Stomach (tissue), 9 donors: Measurements from ENCODE around the gene FOLR2. TPM values are rescaled to one million over a fixed set of nuclear protein-coding genes. Genes with fewer than 3 reads are reported as not detected.

Experiments used
- DNase-seq, 2 donors: peaks; one replicate each; pipeline versions ENCODE4 v3.0.0 to v3.0.0-alpha.2; 2013 to 2019
- H3K27ac ChIP-seq, 5 donors: fragments of 200-600 bp in 4 of 5; sonication (generic) in 4 of 5; one replicate each; pipeline ENCODE4 v1.5.1; 2013 to 2019; ENCODE audit warnings: mild to moderate bottlenecking in 1 of 5, moderate library complexity in 1 of 5
- H3K27me3 ChIP-seq, 3 donors: fragments of 200-600 bp; sonication (generic); one replicate each; pipeline ENCODE4 v1.5.1; 2017 to 2019; ENCODE audit warnings: mixed run types in 1 of 3
- H3K36me3 ChIP-seq, 4 donors: fragments of 200-600 bp; sonication (generic); 1 replicate in 3 of 4; 2 replicates in 1 of 4; pipeline ENCODE4 v1.5.1; 2016 to 2019
- H3K4me1 ChIP-seq, 4 donors: fragments of 200-600 bp; sonication (generic); one replicate each; pipeline ENCODE4 v1.5.1; 2016 to 2019
- H3K4me3 ChIP-seq, 4 donors: fragments of 200-600 bp; sonication (generic) in 3 of 4; one replicate each; pipeline ENCODE4 v1.5.1; 2016 to 2019; ENCODE audit warnings: mild to moderate bottlenecking in 1 of 4
- H3K9me3 ChIP-seq, 4 donors: fragments of 200-600 bp; sonication (generic); one replicate each; pipeline ENCODE4 v1.5.1; 2016 to 2019
- EP300 ChIP-seq: sonication (generic); formaldehyde crosslinking; IDR thresholded peaks from one replicate; pipeline ENCODE4 v1.6.1; 2017; ENCODE audit warnings: antibody characterized with exemption
- POLR2A ChIP-seq, 4 donors: fragments of 450-650 bp; IDR thresholded peaks; one replicate each; pipeline ENCODE4 v1.6.1; 2016; ENCODE audit warnings: antibody characterized with exemption in 4 of 4, control low read depth in 2 of 4, mild to moderate bottlenecking in 1 of 4, moderate library complexity in 1 of 4
- POLR2AphosphoS5 ChIP-seq, 3 donors: sonication (generic); formaldehyde crosslinking; IDR thresholded peaks; one replicate each; pipeline ENCODE4 v1.6.1; 2016; ENCODE audit warnings: antibody characterized with exemption in 3 of 3
- WGBS, 5 donors: extraction: QIAGEN DNeasy Blood & Tissue Kit in 3 of 5; methylation state at CpG; one replicate each; pipeline versions ENCODE4 v1.1.5 to v1.1.7; 2013 to 2018; 5-methylcytosine and 5-hydroxymethylcytosine counted together
- intact Hi-C: fragments of 100-400 bp; cut with DNase I; formaldehyde crosslinking; loops from one replicate; pipeline ENCODE4 v1.15.1; 2023; ENCODE audit warnings: low total_unique reads
- polyA plus RNA-seq, 3 donors: library from polyadenylated mRNA; stranded (reverse); fragments of 200-250 nt; gene quantifications; one replicate each; pipeline ENCODE4 v1.2.3, GENCODE V29; 2013
- total RNA-seq, 5 donors: library from RNA; depleted of rRNA; stranded (reverse); fragments of >200 nt; gene quantifications; one replicate each; pipeline versions ENCODE4 v1.1.0 to v1.2.3, GENCODE V29; 2014 to 2016
- TF ChIP-seq, protein P1 (sequence below), 7 experiments: fragments of 450-650 bp in 4 of 7; fragments of 200-600 bp in 3 of 7; sonication (generic) in 3 of 7; IDR thresholded peaks; one replicate each; pipeline ENCODE4 v1.5.1; 2016 to 2019; ENCODE audit warnings: antibody characterized with exemption in 7 of 7, control low read depth in 2 of 7, mild to moderate bottlenecking in 1 of 7
- donor health status: healthy with polysubstance abuse.
- donor health status: Bipolar disorder and iron deficiency.
- donor health status: healthy.

The FOLR2 gene
- total and polyA plus RNA-seq, 8 donors = 1.8 to 28.6 (median 9.3) TPM

DNA sequence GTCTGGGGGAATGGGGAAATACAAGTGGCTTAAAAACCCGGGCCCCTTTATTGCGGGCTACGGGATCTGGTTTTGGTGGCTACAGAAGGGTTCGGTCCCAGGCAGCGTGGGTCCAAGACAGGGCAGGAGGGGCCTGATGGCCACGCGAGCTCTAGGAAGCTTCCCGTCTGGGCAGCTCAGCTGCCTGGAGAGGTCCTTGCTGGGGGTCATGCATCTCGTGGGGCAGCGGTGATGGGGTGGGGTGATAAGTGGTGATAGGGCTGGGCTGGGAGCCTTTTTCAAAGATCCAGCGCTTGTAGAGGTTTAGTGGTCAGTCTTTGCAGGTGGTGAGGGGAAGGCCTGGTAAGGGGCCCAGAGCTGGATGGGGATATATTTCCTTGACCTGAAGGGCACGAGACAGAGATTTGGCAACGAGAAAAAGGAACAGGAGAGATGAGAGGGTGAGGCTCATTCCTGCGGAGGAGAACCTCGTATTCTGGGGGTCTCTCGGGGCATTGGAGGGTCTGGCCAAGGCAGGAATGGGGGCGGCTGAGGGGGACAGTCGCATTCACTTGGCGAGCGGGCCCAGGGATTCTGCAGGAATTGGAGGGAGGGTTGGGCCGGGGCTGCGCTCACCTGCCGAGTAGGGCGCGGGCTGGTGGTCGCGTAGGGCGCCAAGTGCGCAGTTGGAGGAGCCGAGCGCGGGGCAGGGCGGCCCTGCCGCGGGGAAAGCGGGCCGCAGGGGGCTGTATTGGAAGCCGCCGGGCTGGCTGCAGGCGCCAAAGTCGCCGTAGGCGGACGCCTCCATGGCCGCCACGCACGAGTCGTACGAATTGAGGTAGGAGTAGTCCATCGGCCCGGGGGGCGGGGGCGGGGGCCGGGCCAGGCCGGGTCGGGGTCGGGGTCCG lies 26.8 kb downstream of the FOLR2 start:
- TF ChIP-seq EP300 (no peak), POLR2A (IDR thresholded peaks at IDR 0.05) (no peak), POLR2AphosphoS5 (IDR thresholded peaks at IDR 0.05) (no peak)
- TF ChIP-seq, protein P1, sequence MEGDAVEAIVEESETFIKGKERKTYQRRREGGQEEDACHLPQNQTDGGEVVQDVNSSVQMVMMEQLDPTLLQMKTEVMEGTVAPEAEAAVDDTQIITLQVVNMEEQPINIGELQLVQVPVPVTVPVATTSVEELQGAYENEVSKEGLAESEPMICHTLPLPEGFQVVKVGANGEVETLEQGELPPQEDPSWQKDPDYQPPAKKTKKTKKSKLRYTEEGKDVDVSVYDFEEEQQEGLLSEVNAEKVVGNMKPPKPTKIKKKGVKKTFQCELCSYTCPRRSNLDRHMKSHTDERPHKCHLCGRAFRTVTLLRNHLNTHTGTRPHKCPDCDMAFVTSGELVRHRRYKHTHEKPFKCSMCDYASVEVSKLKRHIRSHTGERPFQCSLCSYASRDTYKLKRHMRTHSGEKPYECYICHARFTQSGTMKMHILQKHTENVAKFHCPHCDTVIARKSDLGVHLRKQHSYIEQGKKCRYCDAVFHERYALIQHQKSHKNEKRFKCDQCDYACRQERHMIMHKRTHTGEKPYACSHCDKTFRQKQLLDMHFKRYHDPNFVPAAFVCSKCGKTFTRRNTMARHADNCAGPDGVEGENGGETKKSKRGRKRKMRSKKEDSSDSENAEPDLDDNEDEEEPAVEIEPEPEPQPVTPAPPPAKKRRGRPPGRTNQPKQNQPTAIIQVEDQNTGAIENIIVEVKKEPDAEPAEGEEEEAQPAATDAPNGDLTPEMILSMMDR (IDR thresholded peaks at IDR 0.05) = no peak
- H3K9me3 ChIP-seq = peaks cover 0 to 8% (median 0%) of the 10 kb centered on the region in 4 donors
- intact Hi-C loops = no loop called here
- H3K4me3 ChIP-seq = peak overlapping the region in 3 of 4 donors; percentile 19 to 38 (median 25)
- H3K4me1 ChIP-seq = peaks cover 34 to 48% (median 41%) of the 10 kb centered on the region in 4 donors
- 19 to 42% (median 24%) methylated on average over 29 to 58 of the region's 58 CpGs for WGBS, 5 donors
- peaks cover 21 to 94% (median 62%) of the 10 kb centered on the region in 3 donors for H3K27me3 ChIP-seq
- H3K36me3 ChIP-seq = peaks cover 0 to 3% (median 0%) of the 10 kb centered on the region in 4 donors
- no peak for DNase-seq
- H3K27ac ChIP-seq = no peak overlapping the region

DNA sequence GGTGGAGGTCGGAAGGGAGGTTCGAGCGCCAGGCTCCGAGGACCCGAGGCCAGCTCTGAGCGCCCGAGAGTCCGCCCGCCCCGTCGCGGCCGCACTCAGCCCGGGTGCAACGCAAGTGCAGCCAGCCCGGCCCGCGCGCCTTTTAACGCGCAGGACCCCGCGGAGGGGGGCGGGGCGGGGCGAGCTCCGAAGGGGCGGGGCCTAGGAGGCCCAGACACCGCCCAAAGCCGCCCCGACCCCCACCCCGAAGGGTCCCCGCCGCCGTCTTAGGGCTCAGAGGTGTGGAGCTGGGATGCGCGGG lies 27.4 kb downstream of the FOLR2 start, which contains the start of gene PHOX2A:
PHOX2A (minus strand) TSS at position 117 of the 301 bp plus-strand sequence. CDS start 172 bp downstream, outside the sequence.
- peaks cover 21 to 93% (median 62%) of the 10 kb centered on the region in 3 donors for H3K27me3 ChIP-seq
- no peak for DNase-seq
- intact Hi-C loops = no loop called here
- H3K4me3 ChIP-seq = peak within 1 kb of the TSS in 3 of 4 donors; percentile 19 to 38 (median 25)
- H3K36me3 ChIP-seq = no peaks in the 10 kb centered on the region
- WGBS, 5 donors = 0 to 4% (median 3%) methylated on average over 7 to 37 of the region's 37 CpGs
- H3K4me1 ChIP-seq = peaks cover 30 to 42% (median 36%) of the 10 kb centered on the region in 4 donors
- TF ChIP-seq POLR2AphosphoS5 (IDR thresholded peaks at IDR 0.05) (no peak), EP300 (no peak)
- peaks cover 0 to 8% (median 0%) of the 10 kb centered on the region in 4 donors for H3K9me3 ChIP-seq
- no peak within 1 kb of the TSS for H3K27ac ChIP-seq

DNA sequence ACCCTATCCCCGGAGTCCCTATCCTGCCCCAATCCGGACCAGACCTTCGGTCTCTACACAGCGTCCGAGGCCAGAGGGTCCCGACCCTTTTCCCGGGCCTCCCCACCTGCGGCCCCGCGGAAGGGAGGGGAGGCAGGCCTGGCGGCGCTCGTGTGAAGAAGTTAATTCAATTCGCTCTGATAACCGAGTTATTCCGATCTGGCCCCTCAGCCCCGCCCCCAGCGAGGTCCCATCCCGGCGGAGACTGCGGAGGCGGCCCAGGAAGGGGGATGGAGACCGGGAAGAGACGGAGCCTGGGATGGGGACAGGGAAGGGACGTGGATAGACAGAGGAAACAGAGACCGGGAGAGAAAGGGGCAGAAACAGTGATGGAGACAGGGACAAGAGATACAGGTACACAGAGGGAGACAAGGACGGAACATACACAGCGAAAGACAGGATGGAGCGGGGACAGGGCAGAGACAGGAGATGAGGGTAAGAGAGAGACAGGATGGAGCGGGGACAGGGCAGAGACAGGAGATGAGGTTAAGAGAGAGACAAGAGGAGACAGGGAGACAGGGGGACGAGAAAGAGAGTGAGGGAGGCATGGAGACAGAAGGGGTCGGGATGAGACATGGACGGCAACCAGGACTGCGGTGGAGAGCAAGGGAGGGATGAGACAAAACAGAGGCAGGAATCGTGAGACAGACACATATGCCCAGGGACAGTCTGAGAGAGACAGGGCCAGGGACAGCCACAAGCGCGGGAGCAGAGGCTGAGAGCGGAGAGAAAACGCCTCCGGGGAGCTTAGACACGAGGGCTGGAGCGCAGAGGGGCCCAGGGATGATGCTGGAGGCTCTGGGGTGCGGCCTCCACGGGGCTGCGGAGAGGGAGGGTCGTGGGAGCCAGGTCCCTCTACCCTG lies 28.0 kb downstream of the FOLR2 start:
- TF ChIP-seq POLR2AphosphoS5 (IDR thresholded peaks at IDR 0.05) (no peak), POLR2A (IDR thresholded peaks at IDR 0.05) (no peak)
- TF ChIP-seq, protein P1 (IDR thresholded peaks at IDR 0.05) = no peak
- no peak for DNase-seq
- H3K27me3 ChIP-seq = peaks cover 21 to 91% (median 62%) of the 10 kb centered on the region in 3 donors
- H3K4me3 ChIP-seq = peak overlapping the region in 3 of 4 donors; percentile 19 to 38 (median 25)
- intact Hi-C loops = no loop called here
- no peaks in the 10 kb centered on the region for H3K36me3 ChIP-seq
- no peak overlapping the region for H3K27ac ChIP-seq
- peaks cover 0 to 8% (median 0%) of the 10 kb centered on the region in 4 donors for H3K9me3 ChIP-seq
- WGBS, 5 donors = 8 to 11% (median 9%) methylated on average over 39 to 46 of the region's 46 CpGs
- peaks cover 24 to 36% (median 30%) of the 10 kb centered on the region in 4 donors for H3K4me1 ChIP-seq

DNA sequence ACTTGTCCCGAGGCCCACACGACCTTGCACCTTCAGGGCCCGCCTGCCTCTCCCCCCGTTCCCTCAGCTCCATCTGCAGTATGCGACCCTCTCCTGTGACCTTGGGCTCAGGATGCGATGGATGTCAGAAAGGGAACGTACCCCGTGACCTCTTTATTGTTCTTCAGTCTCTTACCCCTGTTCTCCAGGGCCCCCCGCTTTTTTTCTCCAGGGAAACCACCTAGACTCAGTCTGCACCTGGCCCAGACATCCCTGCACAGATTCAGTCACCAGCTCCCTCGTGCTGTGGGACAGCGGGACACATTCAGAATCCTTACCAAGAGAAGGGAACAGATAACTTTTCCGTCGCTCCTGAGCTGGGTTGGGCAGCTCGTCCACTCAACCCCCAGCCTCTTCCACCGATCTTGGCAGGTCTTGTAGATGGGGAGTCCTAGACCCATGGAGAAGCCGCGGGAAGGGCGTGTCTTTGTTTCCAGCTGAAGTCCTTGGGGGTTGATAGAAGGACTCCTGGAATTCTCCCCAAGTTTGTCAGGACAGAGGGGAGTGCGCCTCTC lies 28.7 kb downstream of the FOLR2 start:
- peaks cover 0 to 8% (median 0%) of the 10 kb centered on the region in 4 donors for H3K9me3 ChIP-seq
- H3K27me3 ChIP-seq = peaks cover 21 to 91% (median 61%) of the 10 kb centered on the region in 3 donors
- no peak for TF ChIP-seq POLR2AphosphoS5 (IDR thresholded peaks at IDR 0.05)
- TF ChIP-seq POLR2A (IDR thresholded peaks at IDR 0.05) = no peak
- no peak for TF ChIP-seq EP300
- TF ChIP-seq, protein P1 (IDR thresholded peaks at IDR 0.05) = no peak
- intact Hi-C loops = no loop called here
- no peak overlapping the region for H3K4me3 ChIP-seq
- peaks cover 17 to 28% (median 24%) of the 10 kb centered on the region in 4 donors for H3K4me1 ChIP-seq
- 11 to 18% (median 14%) methylated on average over 19 of the region's 19 CpGs for WGBS, 5 donors
- H3K36me3 ChIP-seq = no peaks in the 10 kb centered on the region
- no peak for DNase-seq
- no peak overlapping the region for H3K27ac ChIP-seq
